A549 (cell line): Measurements from ENCODE around the gene DDX31. TPM values are rescaled to one million over a fixed set of nuclear protein-coding genes. Genes with fewer than 3 reads are reported as not detected.

Experiments
- ATAC-seq, 2 experiments: fragments of 200-7000 bp in 1 of 2; fragments of >200 bp in 1 of 2; cut with Nextera tagmentation in 1 of 2; cut with Tn5 transposase in 1 of 2; 3 replicates each; pipeline versions ENCODE4 v1.8.0 to v1.9.1; 2018 to 2020; ENCODE audit warnings: mild to moderate bottlenecking in 1 of 2, moderate library complexity in 1 of 2
- CTCF ChIA-PET: fragments of 300-600 bp; sonication (Branson Sonifier 250); formaldehyde crosslinking; extraction: SDS; loops from one replicate; lab custom pipeline; 2021; ENCODE audit warnings: antibody characterized with exemption, inconsistent platforms; lab: Yijun Ruan, JAX
- POLR2A ChIA-PET: fragments of 350-600 bp; formaldehyde crosslinking; extraction: SDS; loops from one replicate; lab custom pipeline; 2021; ENCODE audit warnings: antibody characterized with exemption, inconsistent platforms; lab: Yijun Ruan, JAX
- DNase-seq, 2 experiments: peaks; one replicate each; pipeline versions ENCODE4 v3.0.0 to v3.0.0-alpha.2; 2011 to 2016; ENCODE audit warnings: low read depth in 1 of 2, low spot score in 1 of 2
- FAIRE-seq: peaks from 2 replicates; lab custom pipeline; 2011; peaks lifted over from hg19 to GRCh38; lab: Jason Lieb, UNC
- H3K27ac ChIP-seq, 2 experiments: fragments of >200 bp; sonication (Bioruptor Twin); formaldehyde crosslinking; 3 replicates each; pipeline ENCODE4 v1.5.1; 2016 to 2017
- H3K4me1 ChIP-seq: fragments of >200 bp; sonication (Bioruptor Twin); formaldehyde crosslinking; 3 replicates; pipeline ENCODE4 v1.6.1; 2016
- H3K4me2 ChIP-seq: fragments of >200 bp; sonication (Bioruptor Twin); formaldehyde crosslinking; 3 replicates; pipeline ENCODE4 v1.6.1; 2016
- H3K4me3 ChIP-seq: fragments of >200 bp; sonication (Bioruptor Twin); formaldehyde crosslinking; 3 replicates; pipeline ENCODE4 v1.5.1; 2016
- H3K9me3 ChIP-seq: fragments of >200 bp; sonication (Bioruptor Twin); formaldehyde crosslinking; 3 replicates; pipeline ENCODE4 v1.6.1; 2016
- ATOH8 ChIP-seq: fragments of 250-450 bp; sonication (Bioruptor Pico); IDR thresholded peaks from 2 replicates; pipeline ENCODE4 v1.5.0; 2020; ENCODE audit warnings: low read depth, mild to moderate bottlenecking, moderate library complexity
- BHLHE40 ChIP-seq: IDR thresholded peaks from 2 replicates; pipeline ENCODE4 v1.6.1; 2012; ENCODE audit warnings: low read depth, low read length, inconsistent platforms
- CBX2 ChIP-seq: fragments of 200-600 bp; sonication (generic); IDR thresholded peaks from 2 replicates; pipeline ENCODE4 v1.6.1; 2016; ENCODE audit warnings: low read depth, mild to moderate bottlenecking, borderline replicate concordance
- CHD2 ChIP-seq: fragments of 150-350 bp; IDR thresholded peaks from 2 replicates; pipeline ENCODE4 v1.6.1; 2014; ENCODE audit warnings: low read length; ENCODE audit not compliant: partially characterized antibody
- EHF ChIP-seq: fragments of 250-450 bp; sonication (Bioruptor Pico); IDR thresholded peaks from 2 replicates; pipeline ENCODE4 v1.5.0; 2020; ENCODE audit warnings: mild to moderate bottlenecking
- EHMT2 ChIP-seq: fragments of 200-600 bp; sonication (generic); IDR thresholded peaks from 2 replicates; pipeline ENCODE4 v1.6.1; 2016; ENCODE audit warnings: antibody characterized with exemption, low read depth, mild to moderate bottlenecking, moderate library complexity
- FOSB ChIP-seq: fragments of 250-450 bp; sonication (Bioruptor Pico); IDR thresholded peaks from 2 replicates; pipeline ENCODE4 v1.5.0; 2020; ENCODE audit warnings: mild to moderate bottlenecking, moderate library complexity
- FOSL2 ChIP-seq, 2 experiments: fragments of 450-650 bp in 1 of 2; fragments of >200 bp in 1 of 2; sonication (Bioruptor Twin) in 1 of 2; formaldehyde crosslinking; IDR thresholded peaks; 2 replicates each; pipeline versions ENCODE4 v1.5.0 to v1.6.1; 2016 to 2020; ENCODE audit warnings: mild to moderate bottlenecking in 1 of 2, moderate library complexity in 1 of 2
- FOXS1 ChIP-seq: fragments of 250-450 bp; sonication (Bioruptor Pico); IDR thresholded peaks from 2 replicates; pipeline ENCODE4 v1.5.0; 2020; ENCODE audit warnings: mild to moderate bottlenecking, moderate library complexity
- GATA3 ChIP-seq: IDR thresholded peaks from 2 replicates; pipeline ENCODE4 v1.6.1; 2012; ENCODE audit warnings: borderline replicate concordance
- HES2 ChIP-seq: fragments of >200 bp; sonication (Bioruptor Twin); formaldehyde crosslinking; IDR thresholded peaks from 2 replicates; pipeline ENCODE4 v1.6.1; 2016
- HMGXB4 ChIP-seq: fragments of 250-450 bp; sonication (Bioruptor Pico); IDR thresholded peaks from 2 replicates; pipeline ENCODE4 v1.5.0; 2021; ENCODE audit warnings: mild to moderate bottlenecking, moderate library complexity, borderline replicate concordance
- HOXA7 ChIP-seq: fragments of 250-450 bp; sonication (Bioruptor Pico); IDR thresholded peaks from 2 replicates; pipeline ENCODE4 v1.5.0; 2020; ENCODE audit warnings: mild to moderate bottlenecking, moderate library complexity
- KDM1A ChIP-seq: fragments of 200-600 bp; sonication (generic); IDR thresholded peaks from 2 replicates; pipeline ENCODE4 v1.6.1; 2016; ENCODE audit warnings: low read depth, mild to moderate bottlenecking
- KDM5A ChIP-seq: fragments of 200-600 bp; sonication (generic); IDR thresholded peaks from 2 replicates; pipeline ENCODE4 v1.6.1; 2016; ENCODE audit warnings: antibody characterized with exemption, mild to moderate bottlenecking
- MAFK ChIP-seq: fragments of 450-650 bp; IDR thresholded peaks from 2 replicates; pipeline ENCODE4 v1.6.1; 2014; ENCODE audit not compliant: partially characterized antibody
- MAX ChIP-seq: IDR thresholded peaks from 2 replicates; pipeline ENCODE4 v1.6.1; 2012
- MYC ChIP-seq: IDR thresholded peaks from 2 replicates; pipeline ENCODE4 v1.6.1; 2012; ENCODE audit warnings: mild to moderate bottlenecking, inconsistent platforms, low read length, improper control_type of control experiment, borderline replicate concordance
- NR3C1 ChIP-seq: fragments of >200 bp; sonication (Bioruptor Twin); formaldehyde crosslinking; IDR thresholded peaks from 3 replicates; pipeline ENCODE4 v1.6.1; 2017
- PHF8 ChIP-seq: fragments of 200-600 bp; sonication (generic); IDR thresholded peaks from 2 replicates; pipeline ENCODE4 v1.6.1; 2016; ENCODE audit warnings: low read depth, mild to moderate bottlenecking, antibody characterized with exemption, moderate library complexity, borderline replicate concordance
- POLR2AphosphoS2 ChIP-seq: conservative IDR thresholded peaks from 2 replicates; pipeline ENCODE4 v1.6.1; 2012; ENCODE audit warnings: low read length, improper control_type of control experiment, inconsistent platforms
- RAD21 ChIP-seq, 2 experiments: fragments of >200 bp in 1 of 2; sonication (Bioruptor Twin) in 1 of 2; formaldehyde crosslinking in 1 of 2; IDR thresholded peaks in 1 of 2; conservative IDR thresholded peaks in 1 of 2; 2 replicates in 1 of 2; 3 replicates in 1 of 2; pipeline ENCODE4 v1.6.1; 2012 to 2018; ENCODE audit warnings: inconsistent platforms in 1 of 2
- RCOR1 ChIP-seq: fragments of 150-350 bp; IDR thresholded peaks from 2 replicates; pipeline ENCODE4 v1.6.1; 2014; ENCODE audit warnings: antibody characterized with exemption, low read length, low read depth
- RNF2 ChIP-seq: fragments of 200-600 bp; sonication (generic); IDR thresholded peaks from 2 replicates; pipeline ENCODE4 v1.6.1; 2016; ENCODE audit warnings: low read depth, mild to moderate bottlenecking, antibody characterized with exemption, moderate library complexity, borderline replicate concordance
- SMC3 ChIP-seq: fragments of >200 bp; sonication (Bioruptor Twin); formaldehyde crosslinking; IDR thresholded peaks from 3 replicates; pipeline ENCODE4 v1.6.1; 2018; ENCODE audit warnings: inconsistent platforms
- SREBF2 ChIP-seq: fragments of 450-650 bp; IDR thresholded peaks from 2 replicates; pipeline ENCODE4 v1.6.1; 2014; ENCODE audit warnings: mild to moderate bottlenecking, moderate library complexity
- TFCP2L1 ChIP-seq: fragments of 250-450 bp; sonication (Bioruptor Pico); IDR thresholded peaks from 2 replicates; pipeline ENCODE4 v1.5.0; 2021; ENCODE audit warnings: mild to moderate bottlenecking
- ZC3H11A ChIP-seq: fragments of 450-650 bp; IDR thresholded peaks from 2 replicates; pipeline ENCODE4 v1.6.1; 2014; ENCODE audit warnings: antibody characterized with exemption, mild to moderate bottlenecking
- ZNF302 ChIP-seq: fragments of 250-450 bp; sonication (Bioruptor Pico); IDR thresholded peaks from 2 replicates; pipeline ENCODE4 v1.9.0; 2021; ENCODE audit warnings: inconsistent platforms, mild to moderate bottlenecking, moderate library complexity
- ZSCAN20 ChIP-seq: fragments of 250-450 bp; sonication (Bioruptor Pico); IDR thresholded peaks from 2 replicates; pipeline ENCODE4 v1.8.0; 2022; ENCODE audit warnings: mild to moderate bottlenecking, moderate library complexity
- WGBS: methylation state at CpG from one replicate; pipeline ENCODE4 v1.1.6; 2017; ENCODE audit errors: missing lambda C conversion rate; 5-methylcytosine and 5-hydroxymethylcytosine counted together
- polyA plus RNA-seq, 4 experiments: library from polyadenylated mRNA; depleted of rRNA in 3 of 4; stranded (reverse); fragments of >200 nt; fragmentation: RNase III in 1 of 4; extraction: RNeasy Plus Mini Kit Qiagen cat#74134 plus additional on column Dnase treatment in 1 of 4; gene quantifications; 2 replicates in 3 of 4; 3 replicates in 1 of 4; pipeline ENCODE4 v1.2.3, GENCODE V29; 2011 to 2017

Gene DDX31
- polyA plus RNA-seq, 2 of the 4 experiments (the other 2 are of a cell fraction) = 20.0 to 30.1 TPM

- H3K27ac ChIP-seq = no peak overlapping the region
- H3K4me1 ChIP-seq = no peaks in the 10 kb centered on the region
- ATAC-seq (peak; percentile 43 to 55; a peak in 4 of 6 replicates), DNase-seq (no peak), FAIRE-seq (no peak)
- CTCF ChIA-PET = interaction anchor here (1.3 kb wide), 1 partner anchor 79 kb away, joined by 3 read pairs; no protein-coding TSS in a partner anchor
- POLR2A ChIA-PET = no interaction called here
- H3K9me3 ChIP-seq = no peaks in the 10 kb centered on the region
- no peak overlapping the region for H3K4me3 ChIP-seq
- TF ChIP-seq FOSL2 (IDR thresholded peaks at IDR 0.05) (no peak), FOSL2 (CRISPR knock-in tag; IDR thresholded peaks at IDR 0.05) (no peak), KDM5A (no peak), POLR2AphosphoS2 (no peak), NR3C1 (no peak), PHF8 (no peak), HES2 (no peak), HOXA7 (CRISPR knock-in tag) (no peak), EHF (CRISPR knock-in tag) (no peak), CHD2 (no peak), TFCP2L1 (CRISPR knock-in tag) (no peak), SREBF2 (no peak), FOXS1 (CRISPR knock-in tag) (no peak), ATOH8 (CRISPR knock-in tag) (no peak), CBX2 (no peak), FOSB (CRISPR knock-in tag) (no peak), KDM1A (no peak), EHMT2 (no peak)
- H3K4me2 ChIP-seq = peak overlapping the region; percentile 38; the same call in 2 of the 3 replicates
- 23% methylated on average over 11 of the region's 13 CpGs for WGBS
These were observed 47.7 kb upstream of the DDX31 start for GRCh38 chr9:132717326-132717945.

GRCh38 chr9:132716007-132716406 lies 46.2 kb upstream of the DDX31 start:
- DNase-seq (no peak), FAIRE-seq (no peak), ATAC-seq (no peak)
- Histone ChIP-seq H3K4me2 (no peak overlapping the region), H3K9me3 (no peaks in the 10 kb centered on the region), H3K4me1 (no peaks in the 10 kb centered on the region), H3K27ac (no peak overlapping the region), H3K4me3 (no peak overlapping the region)
- TF ChIP-seq HOXA7 (CRISPR knock-in tag) = no peak
- TF ChIP-seq GATA3 = no peak
- TF ChIP-seq MAFK = no peak
- TF ChIP-seq ZSCAN20 = no peak
- TF ChIP-seq BHLHE40 = no peak
- TF ChIP-seq ZNF302 (CRISPR knock-in tag) = no peak
- no peak for TF ChIP-seq MYC
- TF ChIP-seq RNF2 = no peak
- ChIA-PET CTCF (no interaction called here), POLR2A (no interaction called here)
- 36% methylated on average over 4 of the region's 4 CpGs for WGBS

- 37% methylated on average over 5 of the region's 5 CpGs for WGBS
- DNase-seq (no peak), ATAC-seq (no peak), FAIRE-seq (no peak)
- ChIA-PET POLR2A (no interaction called here), CTCF (no interaction called here)
- no peak overlapping the region for H3K4me3 ChIP-seq
- no peak overlapping the region for H3K27ac ChIP-seq
- H3K9me3 ChIP-seq = no peaks in the 10 kb centered on the region
- no peak overlapping the region for H3K4me2 ChIP-seq
- no peaks in the 10 kb centered on the region for H3K4me1 ChIP-seq
- TF ChIP-seq ATOH8 (CRISPR knock-in tag) (no peak), FOSL2 (IDR thresholded peaks at IDR 0.05) (no peak), FOSL2 (CRISPR knock-in tag; IDR thresholded peaks at IDR 0.05) (no peak), MAFK (no peak), HMGXB4 (no peak), RCOR1 (no peak), SMC3 (no peak), POLR2AphosphoS2 (no peak), TFCP2L1 (CRISPR knock-in tag) (no peak), ZSCAN20 (no peak), MAX (no peak), RAD21 (conservative IDR thresholded peaks at IDR 0.05 in 1 of 2, IDR thresholded peaks at IDR 0.05 in 1 of 2) (no peak), BHLHE40 (no peak), RNF2 (no peak), HES2 (no peak), ZC3H11A (no peak)
These were observed 43.0 kb upstream of the DDX31 start for GRCh38 chr9:132712753-132713152.
